T-cell (primary cell): ENCODE data around the gene DBNDD1. TPM values are rescaled to one million over a fixed set of nuclear protein-coding genes. Genes with fewer than 3 reads are reported as not detected.

Experiments
- ATAC-seq, 4 experiments: fragments of 200-7000 bp in 3 of 4; fragments of 150-1000 bp in 1 of 4; cut with Tn5 transposase; replicated peaks in 1 of 4; 1 replicate in 3 of 4; 2 replicates in 1 of 4; pipeline ENCODE4 v1.10.0; 2021; ENCODE audit warnings: moderate library complexity in 3 of 4, mild to moderate bottlenecking in 2 of 4, moderate number of reproducible peaks in 1 of 4
- CTCF ChIA-PET, 2 donors: fragments of 300-600 bp; sonication (Branson Sonifier 250); formaldehyde crosslinking; loops; one replicate each; lab custom pipeline; 2022; ENCODE audit warnings: antibody characterized with exemption in 2 of 2; lab: Charles Lee
- POLR2A ChIA-PET, 2 donors: fragments of 300-600 bp; sonication (Branson Sonifier 250); formaldehyde crosslinking; loops; one replicate each; lab custom pipeline; 2022; ENCODE audit warnings: antibody characterized with exemption in 2 of 2; lab: Charles Lee
- DNase-seq, 35 experiments: peaks; one replicate each; pipeline versions ENCODE4 v3.0.0 to v3.0.0-alpha.2; 2013 to 2023
- H3K27ac ChIP-seq: one replicate; pipeline ENCODE4 v1.5.1; 2013; ENCODE audit warnings: low read length
- H3K27me3 ChIP-seq, 2 experiments: replicated peaks in 1 of 2; 1 replicate in 1 of 2; 2 replicates in 1 of 2; pipeline versions ENCODE4 v1.6.1 to v1.7.0; 2013; ENCODE audit warnings: low read length in 1 of 2, mixed read lengths in 1 of 2; ENCODE audit not compliant: control insufficient read depth in 2 of 2, insufficient read depth in 2 of 2; ENCODE audit errors: extremely low read depth in 1 of 2
- H3K36me3 ChIP-seq, 2 donors: 1 replicate in 1 of 2; 2 replicates in 1 of 2; pipeline versions ENCODE4 v1.6.1 to v1.7.0; 2013; ENCODE audit warnings: low read length in 1 of 2; ENCODE audit not compliant: control insufficient read depth in 2 of 2, insufficient read depth in 1 of 2; ENCODE audit errors: extremely low read depth in 1 of 2
- H3K4me1 ChIP-seq, 2 experiments: 1 replicate in 1 of 2; 2 replicates in 1 of 2; pipeline versions ENCODE4 v1.6.1 to v1.7.0; 2013; ENCODE audit warnings: low read length in 2 of 2, mixed read lengths in 1 of 2; ENCODE audit not compliant: insufficient read depth in 2 of 2, control insufficient read depth in 1 of 2; ENCODE audit errors: extremely low read depth in 1 of 2
- H3K4me3 ChIP-seq, 2 donors: 1 replicate in 1 of 2; 2 replicates in 1 of 2; pipeline versions ENCODE4 v1.5.1 to v1.7.0; 2013; ENCODE audit warnings: mild to moderate bottlenecking in 2 of 2, low read length in 1 of 2, moderate library complexity in 1 of 2; ENCODE audit not compliant: control insufficient read depth in 1 of 2; ENCODE audit errors: extremely low read depth in 1 of 2
- H3K9me3 ChIP-seq: 2 replicates; pipeline ENCODE4 v1.7.0; 2013
- H3K27ac Mint-ChIP-seq, 2 donors: one replicate each; pipeline ENCODE4 v1.8.0; 2020 to 2021; ENCODE audit warnings: mild to moderate bottlenecking in 2 of 2, mixed read lengths in 2 of 2
- H3K27me3 Mint-ChIP-seq, 2 donors: one replicate each; pipeline ENCODE4 v1.8.0; 2021 to 2022; ENCODE audit warnings: mixed read lengths in 2 of 2
- H3K36me3 Mint-ChIP-seq: one replicate; pipeline ENCODE4 v1.8.0; 2021; ENCODE audit warnings: mixed read lengths
- H3K4me1 Mint-ChIP-seq, 3 donors: one replicate each; pipeline ENCODE4 v1.8.0; 2020 to 2022; ENCODE audit warnings: mixed read lengths in 3 of 3, mild to moderate bottlenecking in 1 of 3
- H3K4me3 Mint-ChIP-seq, 3 donors: one replicate each; pipeline ENCODE4 v1.8.0; 2020 to 2022; ENCODE audit warnings: mild to moderate bottlenecking in 3 of 3, mixed read lengths in 3 of 3, moderate library complexity in 3 of 3
- H3K9me3 Mint-ChIP-seq, 3 donors: one replicate each; pipeline ENCODE4 v1.8.0; 2020 to 2022; ENCODE audit warnings: mixed read lengths in 3 of 3
- WGBS: methylation state at CpG from one replicate; pipeline ENCODE4 v1.1.5; 2013; ENCODE audit warnings: missing lambda C conversion rate; ENCODE audit not compliant: insufficient coverage; 5-methylcytosine and 5-hydroxymethylcytosine counted together
- total RNA-seq, 35 experiments: library from RNA in 6 of 35; stranded (reverse) in 6 of 35; fragments of 120-200 nt in 1 of 35; gene quantifications; one replicate each; pipeline versions ENCODE4 v1.2.1 to v1.2.4 and lab custom pipeline; 2013 to 2026

DBNDD1 gene
- total RNA-seq, 5 donors from 2014 or later (not counting 1 experiment from before 2014, with no cell fraction given) = 0.70 to 3.6 (median 0.88) TPM

- no peak for DNase-seq
- H3K4me1 Mint-ChIP-seq = no peaks in the 10 kb centered on the region
- H3K27me3 Mint-ChIP-seq = no peaks in the 10 kb centered on the region
- Histone ChIP-seq H3K27me3 (no peaks in the 10 kb centered on the region), H3K4me1 (no peaks in the 10 kb centered on the region), H3K9me3 (no peaks in the 10 kb centered on the region), H3K4me3 (no peak overlapping the region), H3K27ac (no peak overlapping the region), H3K36me3 (no peaks in the 10 kb centered on the region)
- H3K36me3 Mint-ChIP-seq = peaks cover 36% of the 10 kb centered on the region
- ChIA-PET CTCF (no interaction called here), POLR2A (no interaction called here)
- WGBS = 98% methylated on average over 8 of the region's 8 CpGs
- H3K4me3 Mint-ChIP-seq = no peak overlapping the region
- no peaks in the 10 kb centered on the region for H3K9me3 Mint-ChIP-seq
- H3K27ac Mint-ChIP-seq = no peak overlapping the region
- no peak for ATAC-seq
Measured at GRCh38 chr16:90032674-90033331, 13.5 kb upstream of the DBNDD1 start.

- ATAC-seq = no peak
- no peaks in the 10 kb centered on the region for H3K4me1 ChIP-seq
- H3K4me1 Mint-ChIP-seq = peaks cover 0 to 2% (median 0%) of the 10 kb centered on the region in 3 donors
- no peak for DNase-seq
- no peak overlapping the region for H3K27ac Mint-ChIP-seq
- no peaks in the 10 kb centered on the region for H3K27me3 ChIP-seq
- no peaks in the 10 kb centered on the region for H3K27me3 Mint-ChIP-seq
- H3K27ac ChIP-seq = no peak overlapping the region
- peaks cover 35% of the 10 kb centered on the region for H3K36me3 Mint-ChIP-seq
- no peak overlapping the region for H3K4me3 Mint-ChIP-seq
- H3K9me3 Mint-ChIP-seq = no peaks in the 10 kb centered on the region
- ChIA-PET POLR2A (no interaction called here), CTCF (no interaction called here)
- H3K9me3 ChIP-seq = no peaks in the 10 kb centered on the region
- no peaks in the 10 kb centered on the region for H3K36me3 ChIP-seq
- 97% methylated on average over 9 of the region's 9 CpGs for WGBS
- no peak overlapping the region for H3K4me3 ChIP-seq
Measured at GRCh38 chr16:90031931-90032673, 12.8 kb upstream of the DBNDD1 start.

GRCh38 chr16:90031186-90031930 lies 12.1 kb upstream of the DBNDD1 start:
- Histone ChIP-seq H3K9me3 (no peaks in the 10 kb centered on the region), H3K27me3 (no peaks in the 10 kb centered on the region), H3K27ac (no peak overlapping the region), H3K4me3 (no peak overlapping the region), H3K36me3 (no peaks in the 10 kb centered on the region), H3K4me1 (peaks cover 0 to 2% of the 10 kb centered on the region in 2 experiments)
- POLR2A ChIA-PET = no interaction called here
- Mint-ChIP-seq H3K9me3 (no peaks in the 10 kb centered on the region), H3K27me3 (no peaks in the 10 kb centered on the region), H3K27ac (no peak overlapping the region), H3K4me1 (peaks cover 0 to 4% (median 1%) of the 10 kb centered on the region in 3 donors), H3K4me3 (no peak overlapping the region), H3K36me3 (peaks cover 28% of the 10 kb centered on the region)
- DNase-seq = no peak
- CTCF ChIA-PET = no interaction called here
- no peak for ATAC-seq
- WGBS = 97% methylated on average over 8 of the region's 19 CpGs

- 94% methylated on average over 12 of the region's 12 CpGs for WGBS
- no peaks in the 10 kb centered on the region for H3K36me3 ChIP-seq
- no peak overlapping the region for H3K4me3 Mint-ChIP-seq
- no peak overlapping the region for H3K27ac Mint-ChIP-seq
- no peaks in the 10 kb centered on the region for H3K9me3 ChIP-seq
- ChIA-PET CTCF (no interaction called here), POLR2A (no interaction called here)
- H3K27me3 ChIP-seq = no peaks in the 10 kb centered on the region
- no peak overlapping the region for H3K27ac ChIP-seq
- no peaks in the 10 kb centered on the region for H3K9me3 Mint-ChIP-seq
- H3K27me3 Mint-ChIP-seq = no peaks in the 10 kb centered on the region
- peaks cover 0 to 5% of the 10 kb centered on the region in 2 experiments for H3K4me1 ChIP-seq
- peaks cover 19% of the 10 kb centered on the region for H3K36me3 Mint-ChIP-seq
- no peak overlapping the region for H3K4me3 ChIP-seq
- ATAC-seq = no peak
- H3K4me1 Mint-ChIP-seq = peaks cover 0 to 13% (median 7%) of the 10 kb centered on the region in 3 donors
- DNase-seq = no peak
Measured at GRCh38 chr16:90028985-90029384, 9.7 kb upstream of the DBNDD1 start.

GRCh38 chr16:90027611-90028010 lies 8.4 kb upstream of the DBNDD1 start:
- DNase-seq (no peak), ATAC-seq (no peak)
- Mint-ChIP-seq H3K4me3 (no peak overlapping the region), H3K27ac (no peak overlapping the region), H3K27me3 (no peaks in the 10 kb centered on the region), H3K36me3 (peaks cover 11% of the 10 kb centered on the region), H3K4me1 (peaks cover 0 to 19% (median 12%) of the 10 kb centered on the region in 3 donors), H3K9me3 (no peaks in the 10 kb centered on the region)
- Histone ChIP-seq H3K4me3 (no peak overlapping the region), H3K27ac (no peak overlapping the region), H3K36me3 (no peaks in the 10 kb centered on the region), H3K4me1 (peaks cover 2 to 12% of the 10 kb centered on the region in 2 experiments), H3K27me3 (no peaks in the 10 kb centered on the region), H3K9me3 (no peaks in the 10 kb centered on the region)
- 94% methylated on average over 14 of the region's 17 CpGs for WGBS
- CTCF ChIA-PET = no interaction called here
- POLR2A ChIA-PET = no interaction called here

- no peak overlapping the region for H3K27ac ChIP-seq
- no CpG with 5 or more reads among the region's 8 CpGs for WGBS
- H3K36me3 ChIP-seq = no peaks in the 10 kb centered on the region
- Mint-ChIP-seq H3K4me3 (no peak overlapping the region), H3K36me3 (no peaks in the 10 kb centered on the region), H3K9me3 (no peaks in the 10 kb centered on the region), H3K27ac (no peak overlapping the region), H3K4me1 (peaks cover 9 to 29% (median 20%) of the 10 kb centered on the region in 3 donors), H3K27me3 (no peaks in the 10 kb centered on the region)
- POLR2A ChIA-PET = interaction anchor here in 1 of 2 donors (1.0 kb wide), 1 partner anchor 10 kb away, joined by 3 read pairs; no protein-coding TSS in a partner anchor
- H3K27me3 ChIP-seq = no peaks in the 10 kb centered on the region
- CTCF ChIA-PET = interaction anchor here in 1 of 2 donors (0.6 to 0.7 kb wide), 2 partner anchors 28 to 381 kb away, joined by 3 to 4 read pairs; no protein-coding TSS in a partner anchor
- DNase-seq (peak in 2 of 35 experiments; percentile 11 to 36), ATAC-seq (no peak)
- H3K9me3 ChIP-seq = no peaks in the 10 kb centered on the region
- H3K4me3 ChIP-seq = no peak overlapping the region
- H3K4me1 ChIP-seq = peaks cover 3 to 25% of the 10 kb centered on the region in 2 experiments
Measured at GRCh38 chr16:90026135-90026534, 6.9 kb upstream of the DBNDD1 start.
